ENCODE results near the gene MACROD2. TPM values are rescaled to one million over a fixed set of nuclear protein-coding genes. Genes with fewer than 3 reads are reported as not detected.
"Not testable (repeated sequence)": the region's sequence is repeated elsewhere in the genome, so short reads cannot be mapped to it uniquely, and the experiment has no call there.

The MACROD2 gene
- polyA plus RNA-seq, 2 of the 4 experiments (the other 2 are of a cell fraction), result 0.96 to 1.3 TPM

DNA sequence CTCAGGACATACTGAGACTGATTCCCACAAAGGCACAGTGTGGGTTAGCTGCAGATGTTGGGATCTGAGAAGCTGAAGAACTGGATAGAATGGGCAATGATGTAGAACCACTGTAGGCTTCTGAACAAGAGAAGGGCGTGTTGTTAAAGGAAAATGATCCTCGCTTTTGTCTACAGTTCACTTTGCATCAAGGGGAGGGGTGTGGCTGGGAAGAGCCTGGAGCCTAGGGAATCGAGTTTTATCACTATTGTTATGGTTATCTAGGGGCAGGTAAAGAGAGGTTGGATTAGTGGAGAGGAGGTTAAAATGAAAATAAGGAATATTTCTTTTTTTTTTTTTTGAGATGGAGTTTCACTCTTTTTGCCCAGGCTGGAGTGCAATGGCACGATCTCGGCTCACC is 1809.8 kb downstream of the MACROD2 start:
- no peaks in the 10 kb centered on the region for H3K4me1 ChIP-seq
- CTCF ChIA-PET, result no interaction called here
- no peak overlapping the region for H3K27ac ChIP-seq
- no peak overlapping the region for H3K4me3 ChIP-seq
- 17% methylated on average over 5 of the region's 5 CpGs for WGBS (ENCODE audit: missing lambda C conversion rate)
- no peak for ATAC-seq
- no peak for DNase-seq (ENCODE audit: low read depth in 1 of 2, low spot score in 1 of 2)
- POLR2A ChIA-PET, result no interaction called here
- no peak overlapping the region for H3K4me2 ChIP-seq
- H3K9me3 ChIP-seq, result no peaks in the 10 kb centered on the region
- TF ChIP-seq JUN (IDR thresholded peaks at IDR 0.05) (no peak), KDM5A (IDR thresholded peaks at IDR 0.05) (no peak), TFCP2L1 (CRISPR knock-in tag; IDR thresholded peaks at IDR 0.05) (no peak), ESRRA (IDR thresholded peaks at IDR 0.05; ENCODE audit: borderline replicate concordance, low read length) (no peak), CHD2 (IDR thresholded peaks at IDR 0.05; ENCODE audit: low read length, partially characterized antibody) (no peak), CBX8 (IDR thresholded peaks at IDR 0.05) (no peak)
- no peak for FAIRE-seq

DNA sequence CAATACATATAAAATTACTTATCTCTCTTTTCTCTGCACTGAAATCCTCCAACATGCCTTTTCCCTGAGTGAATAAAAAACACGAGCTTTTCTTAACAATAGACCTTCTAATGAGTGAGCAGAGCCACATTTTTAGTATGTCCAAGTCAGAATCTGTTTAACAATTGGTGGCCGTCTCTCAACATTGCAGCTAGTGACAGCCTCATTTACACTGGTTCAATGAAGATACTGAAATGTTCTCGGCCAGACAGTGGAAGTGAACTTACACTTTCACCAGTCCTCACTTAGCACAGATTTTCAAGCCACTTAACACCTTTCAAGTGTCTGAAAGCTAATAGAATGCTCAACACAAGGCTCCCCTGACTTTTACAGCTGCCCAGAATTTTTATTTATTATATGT is 1810.8 kb downstream of the MACROD2 start:
- POLR2A ChIA-PET, result no interaction called here

DNA sequence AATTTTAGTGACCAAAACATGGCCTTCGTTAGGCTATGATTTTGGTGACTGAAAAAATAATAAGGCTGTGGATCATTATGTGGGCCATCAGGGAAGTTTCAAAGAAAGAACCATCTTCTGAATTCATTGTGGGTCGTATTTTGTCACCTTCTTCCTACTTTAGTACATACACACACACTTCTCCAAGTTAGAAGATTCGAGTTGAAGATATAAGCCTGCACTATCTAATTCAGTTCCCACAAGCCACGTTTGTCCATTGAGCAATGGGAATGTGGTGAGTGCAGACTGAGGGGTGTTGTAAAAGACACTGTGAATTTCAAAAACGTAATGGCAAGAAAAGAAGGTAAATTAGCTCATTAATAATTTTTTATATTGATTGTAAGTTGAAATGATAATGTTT is 1812.0 kb downstream of the MACROD2 start:
- Histone ChIP-seq H3K27ac (no peak overlapping the region), H3K4me2 (no peak overlapping the region), H3K4me3 (no peak overlapping the region), H3K9me3 (no peaks in the 10 kb centered on the region), H3K4me1 (no peaks in the 10 kb centered on the region)
- FAIRE-seq (no peak), ATAC-seq (no peak), DNase-seq (ENCODE audit: low read depth in 1 of 2, low spot score in 1 of 2) (no peak)
- ChIA-PET POLR2A (no interaction called here), CTCF (no interaction called here)
- 4% methylated on average over 5 of the region's 5 CpGs for WGBS (ENCODE audit: missing lambda C conversion rate)
- TF ChIP-seq CHD4 (IDR thresholded peaks at IDR 0.05; ENCODE audit: borderline replicate concordance) (no peak), RCOR1 (IDR thresholded peaks at IDR 0.05; ENCODE audit: low read depth, low read length) (no peak), KDM1A (IDR thresholded peaks at IDR 0.05; ENCODE audit: low read depth) (no peak), POLR2A (IDR thresholded peaks at IDR 0.05; ENCODE audit: low read length) (no peak), FOXS1 (CRISPR knock-in tag; IDR thresholded peaks at IDR 0.05) (no peak), EHMT2 (IDR thresholded peaks at IDR 0.05; ENCODE audit: low read depth) (no peak), CBX8 (IDR thresholded peaks at IDR 0.05) (no peak), JUNB (IDR thresholded peaks at IDR 0.05) (no peak), PHF8 (IDR thresholded peaks at IDR 0.05; ENCODE audit: borderline replicate concordance, low read depth) (no peak), EHF (CRISPR knock-in tag; IDR thresholded peaks at IDR 0.05) (no peak), CBX2 (IDR thresholded peaks at IDR 0.05; ENCODE audit: borderline replicate concordance, low read depth) (no peak), HOXB13 (CRISPR knock-in tag; IDR thresholded peaks at IDR 0.05; ENCODE audit: low read depth) (no peak), NR3C1 (IDR thresholded peaks at IDR 0.05) (no peak), CEBPB (IDR thresholded peaks at IDR 0.05) (no peak), TFCP2L1 (CRISPR knock-in tag; IDR thresholded peaks at IDR 0.05) (no peak), BHLHE40 (IDR thresholded peaks at IDR 0.05; ENCODE audit: low read depth, low read length) (no peak)
- TF ChIP-seq, protein P1, sequence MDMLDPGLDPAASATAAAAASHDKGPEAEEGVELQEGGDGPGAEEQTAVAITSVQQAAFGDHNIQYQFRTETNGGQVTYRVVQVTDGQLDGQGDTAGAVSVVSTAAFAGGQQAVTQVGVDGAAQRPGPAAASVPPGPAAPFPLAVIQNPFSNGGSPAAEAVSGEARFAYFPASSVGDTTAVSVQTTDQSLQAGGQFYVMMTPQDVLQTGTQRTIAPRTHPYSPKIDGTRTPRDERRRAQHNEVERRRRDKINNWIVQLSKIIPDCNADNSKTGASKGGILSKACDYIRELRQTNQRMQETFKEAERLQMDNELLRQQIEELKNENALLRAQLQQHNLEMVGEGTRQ (IDR thresholded peaks at IDR 0.05), result no peak
- TF ChIP-seq, protein P2, sequence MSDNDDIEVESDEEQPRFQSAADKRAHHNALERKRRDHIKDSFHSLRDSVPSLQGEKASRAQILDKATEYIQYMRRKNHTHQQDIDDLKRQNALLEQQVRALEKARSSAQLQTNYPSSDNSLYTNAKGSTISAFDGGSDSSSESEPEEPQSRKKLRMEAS (IDR thresholded peaks at IDR 0.05), result no peak
- TF ChIP-seq, protein P3, sequence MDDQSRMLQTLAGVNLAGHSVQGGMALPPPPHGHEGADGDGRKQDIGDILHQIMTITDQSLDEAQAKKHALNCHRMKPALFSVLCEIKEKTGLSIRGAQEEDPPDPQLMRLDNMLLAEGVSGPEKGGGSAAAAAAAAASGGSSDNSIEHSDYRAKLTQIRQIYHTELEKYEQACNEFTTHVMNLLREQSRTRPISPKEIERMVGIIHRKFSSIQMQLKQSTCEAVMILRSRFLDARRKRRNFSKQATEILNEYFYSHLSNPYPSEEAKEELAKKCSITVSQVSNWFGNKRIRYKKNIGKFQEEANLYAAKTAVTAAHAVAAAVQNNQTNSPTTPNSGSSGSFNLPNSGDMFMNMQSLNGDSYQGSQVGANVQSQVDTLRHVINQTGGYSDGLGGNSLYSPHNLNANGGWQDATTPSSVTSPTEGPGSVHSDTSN (IDR thresholded peaks at IDR 0.05), result no peak

More for the DNA sequence above, 1810.8 kb downstream of the MACROD2 start:
- ATAC-seq (no peak), FAIRE-seq (no peak), DNase-seq (ENCODE audit: low read depth in 1 of 2, low spot score in 1 of 2) (no peak)
- H3K9me3 ChIP-seq, result no peaks in the 10 kb centered on the region
- H3K4me1 ChIP-seq, result no peaks in the 10 kb centered on the region
- no peak overlapping the region for H3K4me3 ChIP-seq
- 10% methylated on average over 3 of the region's 3 CpGs for WGBS (ENCODE audit: missing lambda C conversion rate)
- H3K4me2 ChIP-seq, result no peak overlapping the region
- TF ChIP-seq HEYL (CRISPR knock-in tag; IDR thresholded peaks at IDR 0.05), result no peak
- TF ChIP-seq SREBF2 (IDR thresholded peaks at IDR 0.05), result no peak
- TF ChIP-seq NPAS2 (CRISPR knock-in tag; IDR thresholded peaks at IDR 0.05; ENCODE audit: borderline replicate concordance), result no peak
- TF ChIP-seq, protein P1 (IDR thresholded peaks at IDR 0.05), result no peak
- TF ChIP-seq, protein P2 (IDR thresholded peaks at IDR 0.05), result no peak
- TF ChIP-seq CBX8 (IDR thresholded peaks at IDR 0.05), result no peak
- TF ChIP-seq POLR2A (IDR thresholded peaks at IDR 0.05; ENCODE audit: low read length), result no peak
- TF ChIP-seq ZSCAN20 (CRISPR knock-in tag; IDR thresholded peaks at IDR 0.05), result no peak
- TF ChIP-seq KDM5A (IDR thresholded peaks at IDR 0.05), result no peak
- TF ChIP-seq CBX2 (IDR thresholded peaks at IDR 0.05; ENCODE audit: borderline replicate concordance, low read depth), result no peak
- TF ChIP-seq GATA3 (IDR thresholded peaks at IDR 0.05; ENCODE audit: borderline replicate concordance), result no peak
- no peak for TF ChIP-seq MAFK (IDR thresholded peaks at IDR 0.05; ENCODE audit: partially characterized antibody)
- no peak for TF ChIP-seq RNF2 (IDR thresholded peaks at IDR 0.05; ENCODE audit: borderline replicate concordance, low read depth)
- TF ChIP-seq, protein P4, sequence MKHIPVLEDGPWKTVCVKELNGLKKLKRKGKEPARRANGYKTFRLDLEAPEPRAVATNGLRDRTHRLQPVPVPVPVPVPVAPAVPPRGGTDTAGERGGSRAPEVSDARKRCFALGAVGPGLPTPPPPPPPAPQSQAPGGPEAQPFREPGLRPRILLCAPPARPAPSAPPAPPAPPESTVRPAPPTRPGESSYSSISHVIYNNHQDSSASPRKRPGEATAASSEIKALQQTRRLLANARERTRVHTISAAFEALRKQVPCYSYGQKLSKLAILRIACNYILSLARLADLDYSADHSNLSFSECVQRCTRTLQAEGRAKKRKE (CRISPR knock-in tag; IDR thresholded peaks at IDR 0.05; ENCODE audit: low read depth), result no peak
- no peak for TF ChIP-seq SMC3 (IDR thresholded peaks at IDR 0.05)
- CTCF ChIA-PET, result interaction anchor here (1.0 kb wide), 1 partner anchor 10 kb away, joined by 3 read pairs; no protein-coding TSS in a partner anchor
- no peak overlapping the region for H3K27ac ChIP-seq

DNA sequence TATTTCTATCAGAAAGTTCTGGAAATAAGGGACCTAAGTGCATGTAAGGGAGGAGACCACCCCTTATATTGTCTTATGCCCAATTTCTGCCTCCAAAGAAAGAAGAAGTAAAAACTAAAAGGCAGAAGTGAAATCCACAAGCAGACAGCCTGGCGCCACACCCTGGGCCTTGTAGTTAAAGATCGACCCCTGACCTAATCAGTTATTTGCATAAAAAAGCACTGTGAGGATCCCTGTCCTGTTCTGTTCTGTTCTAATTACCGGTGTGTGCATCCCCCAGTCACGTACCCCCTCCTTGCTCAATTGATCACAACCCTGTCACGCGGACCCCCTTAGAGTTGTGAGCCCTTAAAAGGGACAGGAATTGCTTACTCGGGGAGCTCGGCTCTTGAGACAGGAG is 1812.5 kb downstream of the MACROD2 start:
- H3K9me3 ChIP-seq; H3K27ac ChIP-seq; ATAC-seq; H3K4me2 ChIP-seq; FAIRE-seq; DNase-seq (ENCODE audit: low read depth in 1 of 2, low spot score in 1 of 2); POLR2A ChIA-PET; H3K4me3 ChIP-seq; H3K4me1 ChIP-seq; CTCF ChIA-PET: not testable (repeated sequence)
- 33% methylated on average over 8 of the region's 8 CpGs for WGBS (ENCODE audit: missing lambda C conversion rate)

Data from A549 (cell line).